ENCODE results near the gene FZD4. TPM values are rescaled to one million over a fixed set of nuclear protein-coding genes. Genes with fewer than 3 reads are reported as not detected.

The FZD4 gene
- total RNA-seq, 4 donors from 2014 or later, result 23.7 to 42.3 (median 31.8) TPM

DNA sequence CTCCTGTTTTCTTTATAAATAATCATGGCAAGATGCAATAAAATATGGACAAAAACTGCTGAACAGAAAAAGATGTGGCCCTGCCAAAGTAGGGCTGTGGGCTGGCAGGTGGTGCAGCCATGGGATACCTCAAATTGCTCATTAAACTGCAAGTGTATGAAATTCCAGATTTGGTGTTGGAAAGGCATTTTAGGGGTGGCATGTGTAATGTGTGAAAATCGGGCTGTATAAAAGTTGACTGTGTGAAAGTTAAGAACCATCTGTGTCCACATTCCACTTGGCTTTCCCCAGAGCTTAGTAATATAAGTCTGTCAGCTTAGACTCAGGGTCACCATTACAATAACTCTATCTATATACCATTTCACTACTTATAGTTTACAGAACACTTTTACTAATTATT, 34.8 kb upstream of the FZD4 start:
- Histone ChIP-seq H3K4me3 (no peak overlapping the region), H3K27ac (replicated peaks in 1 of 4) (no peak overlapping the region), H3K4me1 (peaks cover 0 to 11% (median 5%) of the 10 kb centered on the region in 4 donors), H3K36me3 (no peaks in the 10 kb centered on the region), H3K27me3 (no peaks in the 10 kb centered on the region), H3K9me3 (no peaks in the 10 kb centered on the region)
- intact Hi-C loops (cut with DNase I), result no loop called here
- DNase-seq (ENCODE audit: extremely low spot score), result no peak
- WGBS, result 32% methylated on average over 1 of the region's 1 CpG
- TF ChIP-seq, protein P1, sequence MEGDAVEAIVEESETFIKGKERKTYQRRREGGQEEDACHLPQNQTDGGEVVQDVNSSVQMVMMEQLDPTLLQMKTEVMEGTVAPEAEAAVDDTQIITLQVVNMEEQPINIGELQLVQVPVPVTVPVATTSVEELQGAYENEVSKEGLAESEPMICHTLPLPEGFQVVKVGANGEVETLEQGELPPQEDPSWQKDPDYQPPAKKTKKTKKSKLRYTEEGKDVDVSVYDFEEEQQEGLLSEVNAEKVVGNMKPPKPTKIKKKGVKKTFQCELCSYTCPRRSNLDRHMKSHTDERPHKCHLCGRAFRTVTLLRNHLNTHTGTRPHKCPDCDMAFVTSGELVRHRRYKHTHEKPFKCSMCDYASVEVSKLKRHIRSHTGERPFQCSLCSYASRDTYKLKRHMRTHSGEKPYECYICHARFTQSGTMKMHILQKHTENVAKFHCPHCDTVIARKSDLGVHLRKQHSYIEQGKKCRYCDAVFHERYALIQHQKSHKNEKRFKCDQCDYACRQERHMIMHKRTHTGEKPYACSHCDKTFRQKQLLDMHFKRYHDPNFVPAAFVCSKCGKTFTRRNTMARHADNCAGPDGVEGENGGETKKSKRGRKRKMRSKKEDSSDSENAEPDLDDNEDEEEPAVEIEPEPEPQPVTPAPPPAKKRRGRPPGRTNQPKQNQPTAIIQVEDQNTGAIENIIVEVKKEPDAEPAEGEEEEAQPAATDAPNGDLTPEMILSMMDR (IDR thresholded peaks at IDR 0.05), result no peak
- no peak for TF ChIP-seq POLR2AphosphoS5 (IDR thresholded peaks at IDR 0.05)
- no peak for TF ChIP-seq POLR2A (IDR thresholded peaks at IDR 0.05; ENCODE audit: low read depth)
- TF ChIP-seq EP300 (IDR thresholded peaks at IDR 0.05), result no peak

DNA sequence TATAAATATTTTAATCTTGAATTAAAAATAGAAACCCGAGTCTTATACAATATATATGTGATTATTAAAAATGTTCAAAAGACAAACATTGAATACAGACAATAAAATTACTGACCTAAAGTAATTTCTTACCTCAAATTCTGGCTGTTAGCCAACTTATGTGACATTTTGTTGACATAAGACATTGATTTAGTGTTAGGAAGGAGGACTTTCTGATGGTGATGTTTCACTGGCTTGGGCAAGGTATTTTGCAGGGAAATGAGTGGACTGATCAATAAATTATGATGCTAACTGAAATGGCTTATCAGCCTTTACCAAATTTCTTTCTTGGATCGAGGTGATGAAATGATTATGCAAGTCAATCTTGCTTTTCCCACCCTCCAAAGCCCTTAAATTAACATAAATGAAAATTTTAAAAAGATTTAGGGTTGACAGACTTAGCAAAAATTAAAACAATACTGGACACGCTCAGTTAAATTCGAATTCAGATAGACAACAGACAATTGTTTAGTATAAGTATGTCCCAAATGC, 33.2 kb upstream of the FZD4 start:
- no peaks in the 10 kb centered on the region for H3K36me3 ChIP-seq
- intact Hi-C loops (cut with DNase I), result no loop called here
- DNase-seq (ENCODE audit: extremely low spot score), result no peak
- H3K4me1 ChIP-seq, result peaks cover 3 to 11% (median 6%) of the 10 kb centered on the region in 4 donors
- WGBS, result 87% methylated on average over 4 of the region's 4 CpGs
- no peaks in the 10 kb centered on the region for H3K27me3 ChIP-seq
- TF ChIP-seq POLR2AphosphoS5 (IDR thresholded peaks at IDR 0.05) (no peak), EP300 (IDR thresholded peaks at IDR 0.05) (no peak), POLR2A (IDR thresholded peaks at IDR 0.05; ENCODE audit: low read depth) (no peak)
- TF ChIP-seq, protein P1 (IDR thresholded peaks at IDR 0.05), result no peak
- no peak overlapping the region for H3K4me3 ChIP-seq
- no peak overlapping the region for H3K27ac ChIP-seq (replicated peaks in 1 of 4)
- no peaks in the 10 kb centered on the region for H3K9me3 ChIP-seq

DNA sequence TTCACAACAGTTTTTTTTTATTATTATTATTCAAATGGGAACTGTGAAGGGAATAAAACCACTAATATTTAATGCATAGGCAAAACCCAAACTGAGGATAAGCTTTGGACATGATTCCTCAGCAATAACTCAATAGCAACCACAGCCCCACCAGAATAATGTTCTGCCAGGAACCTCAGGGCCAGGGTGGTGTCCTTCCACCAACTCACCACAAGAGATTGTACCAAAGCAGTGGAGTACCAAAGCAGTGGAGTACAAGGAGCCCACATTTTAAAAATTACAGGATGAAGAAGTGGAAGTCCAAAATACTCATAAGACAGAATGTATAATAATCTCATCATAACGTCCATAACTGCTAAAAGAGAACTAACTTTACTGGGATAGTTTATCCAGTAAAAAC, 32.5 kb upstream of the FZD4 start:
- no peaks in the 10 kb centered on the region for H3K36me3 ChIP-seq
- TF ChIP-seq, protein P1 (IDR thresholded peaks at IDR 0.05), result no peak
- no peak for TF ChIP-seq POLR2A (IDR thresholded peaks at IDR 0.05; ENCODE audit: low read depth)
- no peak for TF ChIP-seq POLR2AphosphoS5 (IDR thresholded peaks at IDR 0.05)
- TF ChIP-seq EP300 (IDR thresholded peaks at IDR 0.05), result no peak
- no peaks in the 10 kb centered on the region for H3K9me3 ChIP-seq
- H3K27ac ChIP-seq (replicated peaks in 1 of 4), result no peak overlapping the region
- no peaks in the 10 kb centered on the region for H3K27me3 ChIP-seq
- DNase-seq (ENCODE audit: extremely low spot score), result no peak
- intact Hi-C loops (cut with DNase I), result no loop called here
- peaks cover 4 to 15% (median 6%) of the 10 kb centered on the region in 4 donors for H3K4me1 ChIP-seq
- no peak overlapping the region for H3K4me3 ChIP-seq
- whole genome bisulfite sequencing, result 90% methylated on average over 1 of the region's 1 CpG

DNA sequence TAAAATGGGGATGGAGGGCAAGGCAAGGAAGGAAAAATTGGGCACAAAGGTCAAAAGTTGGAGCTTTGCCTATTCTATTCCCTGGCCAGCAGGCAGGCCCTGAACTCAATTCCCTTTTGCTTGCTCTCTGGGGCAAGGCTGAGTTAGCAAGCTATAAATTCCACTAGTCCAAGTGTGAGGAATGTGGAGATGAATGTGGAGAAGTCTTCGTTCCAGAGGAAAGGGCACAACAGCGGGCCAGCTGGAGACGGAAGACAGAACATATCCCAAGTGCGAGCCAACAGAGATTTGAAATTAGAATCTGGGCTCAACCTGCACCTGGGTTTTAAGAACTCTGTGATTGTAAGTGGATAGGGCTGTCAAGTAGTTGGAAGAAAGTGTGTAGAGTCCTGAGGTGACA, 29.5 kb upstream of the FZD4 start:
- H3K4me1 ChIP-seq, result peaks cover 4 to 15% (median 14%) of the 10 kb centered on the region in 4 donors
- no peak overlapping the region for H3K27ac ChIP-seq (replicated peaks in 1 of 4)
- no peak overlapping the region for H3K4me3 ChIP-seq
- WGBS, result 85% methylated on average over 4 of the region's 4 CpGs
- no peak for DNase-seq (ENCODE audit: extremely low spot score)
- no peaks in the 10 kb centered on the region for H3K36me3 ChIP-seq
- intact Hi-C loops (cut with DNase I), result no loop called here
- H3K9me3 ChIP-seq, result no peaks in the 10 kb centered on the region
- no peaks in the 10 kb centered on the region for H3K27me3 ChIP-seq
- TF ChIP-seq EP300 (IDR thresholded peaks at IDR 0.05) (no peak), POLR2AphosphoS5 (IDR thresholded peaks at IDR 0.05) (no peak), POLR2A (IDR thresholded peaks at IDR 0.05; ENCODE audit: low read depth) (no peak)
- TF ChIP-seq, protein P1 (IDR thresholded peaks at IDR 0.05), result no peak

DNA sequence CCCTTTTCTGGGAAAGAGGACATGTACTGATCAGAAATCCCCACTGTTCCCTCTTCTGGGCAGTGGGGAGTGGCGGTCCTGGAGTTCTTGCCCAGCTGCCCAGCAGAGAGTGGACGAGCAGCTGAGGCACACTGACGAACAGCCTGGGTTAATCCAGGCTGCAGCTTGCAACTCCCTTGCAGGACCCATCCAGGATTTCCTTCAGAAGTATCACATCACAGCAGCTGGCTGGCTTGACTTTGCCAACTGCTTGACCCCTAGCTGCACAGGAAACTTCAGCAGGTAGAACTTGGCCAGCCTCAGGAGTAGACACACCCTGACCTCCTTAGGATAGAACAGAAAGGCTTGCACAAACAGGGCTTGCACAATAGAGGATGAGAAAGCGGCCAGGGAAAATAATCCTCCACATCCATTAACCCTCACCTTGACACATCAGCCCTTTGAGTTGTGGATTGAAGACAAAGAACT, 27.9 kb upstream of the FZD4 start:
- intact Hi-C loops (cut with DNase I), result no loop called here
- WGBS, result 88% methylated on average over 4 of the region's 4 CpGs
- H3K4me3 ChIP-seq, result no peak overlapping the region
- no peak for DNase-seq (ENCODE audit: extremely low spot score)
- no peaks in the 10 kb centered on the region for H3K27me3 ChIP-seq
- TF ChIP-seq POLR2AphosphoS5 (IDR thresholded peaks at IDR 0.05), result peak; percentile 55 to 59
- no peak for TF ChIP-seq EP300 (IDR thresholded peaks at IDR 0.05)
- peaks cover 12 to 24% (median 21%) of the 10 kb centered on the region in 4 donors for H3K4me1 ChIP-seq
- peak overlapping the region in 1 of 4 donors; percentile 14 for H3K27ac ChIP-seq (replicated peaks in 1 of 4)
- H3K9me3 ChIP-seq, result no peaks in the 10 kb centered on the region
- no peaks in the 10 kb centered on the region for H3K36me3 ChIP-seq
